H1 (cell line): ENCODE data around the gene NUP98.

Experiments used
- CEBPB ChIP-seq: IDR thresholded peaks from 2 replicates; pipeline ENCODE4 v1.6.1; 2012; ENCODE audit warnings: low read depth, low read length
- EZH2 ChIP-seq: fragments of 200-600 bp; sonication (generic); IDR thresholded peaks from 2 replicates; pipeline ENCODE4 v1.7.1; 2012; ENCODE audit warnings: low read depth, mild to moderate bottlenecking, moderate library complexity, low read length, inconsistent platforms; ENCODE audit not compliant: severe bottlenecking
- HDAC2 ChIP-seq, 2 experiments: fragments of 300-600 bp in 1 of 2; sonication (generic) in 1 of 2; IDR thresholded peaks; 2 replicates each; pipeline ENCODE4 v1.6.1; 2011 to 2012; ENCODE audit warnings: low read depth in 2 of 2, low read length in 2 of 2, mild to moderate bottlenecking in 2 of 2, moderate library complexity in 2 of 2, borderline replicate concordance in 1 of 2, inconsistent platforms in 1 of 2
- JUND ChIP-seq: IDR thresholded peaks from 2 replicates; pipeline ENCODE4 v1.6.1; 2011; ENCODE audit warnings: mild to moderate bottlenecking, improper control_type of control experiment, low read length
- POLR2AphosphoS5 ChIP-seq: IDR thresholded peaks from 2 replicates; pipeline ENCODE4 v1.6.1; 2011; ENCODE audit warnings: low read depth, low read length
- RFX5 ChIP-seq: IDR thresholded peaks from 2 replicates; pipeline ENCODE4 v1.6.1; 2011; ENCODE audit warnings: low read depth, low read length, improper control_type of control experiment, borderline replicate concordance
- TF ChIP-seq, protein P1 (sequence below), 3 experiments: IDR thresholded peaks; 1 replicate in 2 of 3; 2 replicates in 1 of 3; pipeline versions ENCODE4 v1.5.1 to v1.6.1; 2011; ENCODE audit warnings: low read length in 3 of 3, mild to moderate bottlenecking in 3 of 3, inconsistent platforms in 2 of 3, low read depth in 1 of 3, moderate library complexity in 1 of 3; ENCODE audit not compliant: insufficient read depth in 1 of 3; ENCODE audit errors: control extremely low read depth in 1 of 3

DNA sequence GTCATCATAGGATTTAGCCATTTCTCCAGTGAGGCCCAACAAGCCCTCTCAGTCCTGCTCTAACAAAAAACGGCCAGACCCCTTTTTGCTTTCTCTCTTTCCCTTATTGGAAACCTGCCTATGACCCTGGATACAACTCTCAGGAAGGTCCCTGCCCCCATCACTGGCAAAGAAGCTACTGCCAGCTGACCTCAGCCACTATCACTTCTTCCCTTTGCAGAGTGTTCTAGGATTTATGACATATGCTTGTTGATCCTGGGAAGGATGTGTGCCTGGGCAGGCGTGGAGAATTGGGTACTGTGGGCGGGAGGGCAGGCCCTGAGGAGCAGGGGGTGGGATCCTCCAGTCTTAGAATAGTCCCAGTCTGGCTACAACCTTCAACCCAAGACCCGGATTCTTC is 18.5 kb upstream of the NUP98 start:
- TF ChIP-seq CEBPB = no peak
- TF ChIP-seq POLR2AphosphoS5 = no peak
- no peak for TF ChIP-seq HDAC2 (IDR thresholded peaks at IDR 0.05; ENCODE audit: borderline replicate concordance in 1 of 2, low read depth in 2 of 2, low read length in 2 of 2)
- no peak for TF ChIP-seq RFX5
- TF ChIP-seq, protein P1, sequence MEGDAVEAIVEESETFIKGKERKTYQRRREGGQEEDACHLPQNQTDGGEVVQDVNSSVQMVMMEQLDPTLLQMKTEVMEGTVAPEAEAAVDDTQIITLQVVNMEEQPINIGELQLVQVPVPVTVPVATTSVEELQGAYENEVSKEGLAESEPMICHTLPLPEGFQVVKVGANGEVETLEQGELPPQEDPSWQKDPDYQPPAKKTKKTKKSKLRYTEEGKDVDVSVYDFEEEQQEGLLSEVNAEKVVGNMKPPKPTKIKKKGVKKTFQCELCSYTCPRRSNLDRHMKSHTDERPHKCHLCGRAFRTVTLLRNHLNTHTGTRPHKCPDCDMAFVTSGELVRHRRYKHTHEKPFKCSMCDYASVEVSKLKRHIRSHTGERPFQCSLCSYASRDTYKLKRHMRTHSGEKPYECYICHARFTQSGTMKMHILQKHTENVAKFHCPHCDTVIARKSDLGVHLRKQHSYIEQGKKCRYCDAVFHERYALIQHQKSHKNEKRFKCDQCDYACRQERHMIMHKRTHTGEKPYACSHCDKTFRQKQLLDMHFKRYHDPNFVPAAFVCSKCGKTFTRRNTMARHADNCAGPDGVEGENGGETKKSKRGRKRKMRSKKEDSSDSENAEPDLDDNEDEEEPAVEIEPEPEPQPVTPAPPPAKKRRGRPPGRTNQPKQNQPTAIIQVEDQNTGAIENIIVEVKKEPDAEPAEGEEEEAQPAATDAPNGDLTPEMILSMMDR (IDR thresholded peaks at IDR 0.05; ENCODE audit: control extremely low read depth in 1 of 3, insufficient read depth in 1 of 3, low read depth in 1 of 3, low read length in 3 of 3) = no peak
- TF ChIP-seq EZH2 = no peak
- no peak for TF ChIP-seq JUND
